COLO829 (cell line): ENCODE measurements around the gene ALPK1.
"Not testable (repeated sequence)": the region's sequence is repeated elsewhere in the genome, so short reads cannot be mapped to it uniquely, and the experiment has no call there.

Experiments used
- DNase-seq: peaks from one replicate; pipeline ENCODE4 v3.0.0; 2012; ENCODE audit warnings: low spot score

Gene ALPK1

GRCh38 chr4:112284662-112285411 lies 12.3 kb upstream of the ALPK1 start:
- DNase-seq = peak; percentile 37

- DNase-seq = no peak
These were observed 9.7 kb upstream of the ALPK1 start for GRCh38 chr4:112287258-112287989.

GRCh38 chr4:112288455-112288854 lies 8.7 kb upstream of the ALPK1 start:
- DNase-seq = no peak

GRCh38 chr4:112289407-112290253 lies 7.5 kb upstream of the ALPK1 start:
- DNase-seq = no peak

GRCh38 chr4:112290341-112290740 lies 6.8 kb upstream of the ALPK1 start:
- no peak for DNase-seq

GRCh38 chr4:112299721-112300120 lies 2.6 kb downstream of the ALPK1 start:
- DNase-seq = no peak

GRCh38 chr4:112302320-112303274 lies 5.4 kb downstream of the ALPK1 start:
- no peak for DNase-seq

- not testable (repeated sequence) for DNase-seq
These were observed 8.3 kb downstream of the ALPK1 start for GRCh38 chr4:112305477-112305876.

GRCh38 chr4:112309263-112309791 lies 12.2 kb downstream of the ALPK1 start:
- not testable (repeated sequence) for DNase-seq

- no peak for DNase-seq
These were observed 14.3 kb downstream of the ALPK1 start for GRCh38 chr4:112311516-112311915.

GRCh38 chr4:112312610-112313239 lies 15.6 kb downstream of the ALPK1 start:
- no peak for DNase-seq

- no peak for DNase-seq
These were observed 18.3 kb downstream of the ALPK1 start for GRCh38 chr4:112315446-112315845.

- DNase-seq = no peak
These were observed 19.2 kb downstream of the ALPK1 start for GRCh38 chr4:112316360-112316759.

GRCh38 chr4:112318239-112319142 lies 21.3 kb downstream of the ALPK1 start:
- no peak for DNase-seq

GRCh38 chr4:112321776-112322684 lies 24.9 kb downstream of the ALPK1 start:
- DNase-seq = peak; percentile 72

- no peak for DNase-seq
These were observed 25.7 kb downstream of the ALPK1 start for GRCh38 chr4:112322866-112323265.

GRCh38 chr4:112325530-112325929 lies 28.4 kb downstream of the ALPK1 start:
- no peak for DNase-seq

- DNase-seq = peak; percentile 63
These were observed 31.0 kb downstream of the ALPK1 start for GRCh38 chr4:112327965-112328733.
